ENCODE results near the gene NLGN3. TPM values are rescaled to one million over a fixed set of nuclear protein-coding genes. Genes with fewer than 3 reads are reported as not detected.

NLGN3 gene
- total RNA-seq, 1 experiment from 2014 or later = 0.28 TPM

DNA sequence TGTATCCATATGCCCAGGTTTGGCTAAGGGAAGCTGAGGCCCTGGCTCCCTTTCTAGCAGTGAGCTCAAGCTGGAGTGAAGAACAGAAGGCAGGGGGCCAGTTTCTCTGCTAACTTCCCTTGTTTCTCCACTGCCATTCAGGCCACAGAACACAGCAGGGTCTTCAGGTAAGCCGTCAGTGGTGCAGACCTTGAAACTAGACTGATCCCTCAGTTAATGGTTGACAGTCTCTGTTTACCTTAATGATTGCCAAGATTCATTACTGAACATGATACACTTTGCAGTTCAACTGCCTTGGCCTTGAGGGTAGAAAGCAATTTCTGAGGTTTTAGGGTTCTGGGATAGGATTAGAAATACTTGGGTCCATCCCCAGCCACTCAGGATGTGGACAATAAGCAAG is 69.5 kb downstream of the NLGN3 start:
- no peaks in the 10 kb centered on the region for H3K9me3 ChIP-seq (ENCODE audit: control insufficient read depth, insufficient read depth, low read depth, low read length)
- no peak overlapping the region for H3K27ac ChIP-seq (ENCODE audit: low read length)
- in situ Hi-C loops (cut with HindIII; ENCODE audit: low pct_unique_long_range_greater_than_20kb, low sequenced_read_pairs) (no loop called here), intact Hi-C loops (cut with micrococcal nuclease; ENCODE audit: unreplicated experiment) (no loop called here)
- no peaks in the 10 kb centered on the region for H3K36me3 ChIP-seq (ENCODE audit: control insufficient read depth, insufficient read depth, low read length)
- DNase-seq (ENCODE audit: low read depth, low spot score) (no peak), ATAC-seq (no peak)
- H3K4me1 ChIP-seq (ENCODE audit: control insufficient read depth, insufficient read depth, low read length) = no peaks in the 10 kb centered on the region
- no peak for TF ChIP-seq TCF7L2 (IDR thresholded peaks at IDR 0.05; ENCODE audit: low read depth, low read length)
- TF ChIP-seq CTCF (IDR thresholded peaks at IDR 0.05) = no peak
- TF ChIP-seq REST (IDR thresholded peaks at IDR 0.05; ENCODE audit: insufficient read depth in 1 of 2, low read depth in 2 of 2, low read length in 1 of 2) = no peak
- no peak for TF ChIP-seq POLR2AphosphoS5 (IDR thresholded peaks at IDR 0.05; ENCODE audit: low read depth, low read length)
- TF ChIP-seq SIN3A (IDR thresholded peaks at IDR 0.05; ENCODE audit: borderline replicate concordance, insufficient read depth, low read depth, low read length) = no peak
- no TSS peak for BruUV-seq (replicated peaks)
- H3K4me3 ChIP-seq (ENCODE audit: low read depth in 2 of 2, low read length in 2 of 2) = no peak overlapping the region
- POLR2A ChIA-PET = no interaction called here
- H3K27me3 ChIP-seq (ENCODE audit: control insufficient read depth, insufficient read depth, low read length) = no peaks in the 10 kb centered on the region
- CTCF ChIA-PET = no interaction called here

- TF ChIP-seq POLR2AphosphoS5 (IDR thresholded peaks at IDR 0.05; ENCODE audit: low read depth, low read length) (no peak), TCF7L2 (IDR thresholded peaks at IDR 0.05; ENCODE audit: low read depth, low read length) (no peak), CTCF (IDR thresholded peaks at IDR 0.05) (no peak), SIN3A (IDR thresholded peaks at IDR 0.05; ENCODE audit: borderline replicate concordance, insufficient read depth, low read depth, low read length) (no peak), REST (IDR thresholded peaks at IDR 0.05; ENCODE audit: insufficient read depth in 1 of 2, low read depth in 2 of 2, low read length in 1 of 2) (no peak)
- in situ Hi-C loops (cut with HindIII; ENCODE audit: low pct_unique_long_range_greater_than_20kb, low sequenced_read_pairs) (no loop called here), intact Hi-C loops (cut with micrococcal nuclease; ENCODE audit: unreplicated experiment) (no loop called here)
- H3K36me3 ChIP-seq (ENCODE audit: control insufficient read depth, insufficient read depth, low read length) = no peaks in the 10 kb centered on the region
- ChIA-PET POLR2A (no interaction called here), CTCF (no interaction called here)
- no TSS peak for BruUV-seq (replicated peaks)
- no peaks in the 10 kb centered on the region for H3K4me1 ChIP-seq (ENCODE audit: control insufficient read depth, insufficient read depth, low read length)
- no peaks in the 10 kb centered on the region for H3K27me3 ChIP-seq (ENCODE audit: control insufficient read depth, insufficient read depth, low read length)
- DNase-seq (ENCODE audit: low read depth, low spot score) (no peak), ATAC-seq (peak; percentile 51; the same call in 1 of the 2 replicates)
- no peak overlapping the region for H3K27ac ChIP-seq (ENCODE audit: low read length)
- H3K9me3 ChIP-seq (ENCODE audit: control insufficient read depth, insufficient read depth, low read depth, low read length) = no peaks in the 10 kb centered on the region
- no peak overlapping the region for H3K4me3 ChIP-seq (ENCODE audit: low read depth in 2 of 2, low read length in 2 of 2)
Measured at GRCh38 chrX:71214604-71215337, 70.1 kb downstream of the NLGN3 start.

Data from Panc1 (cell line).